COR-L47 (cell line): ENCODE results near the gene HSPBAP1.
"Not testable (repeated sequence)": the region's sequence is repeated elsewhere in the genome, so short reads cannot be mapped to it uniquely, and the experiment has no call there.

Source experiments
- DNase-seq: peaks from one replicate; lab custom pipeline; 2025; lab: John Stamatoyannopoulos, UW

Gene HSPBAP1

DNA sequence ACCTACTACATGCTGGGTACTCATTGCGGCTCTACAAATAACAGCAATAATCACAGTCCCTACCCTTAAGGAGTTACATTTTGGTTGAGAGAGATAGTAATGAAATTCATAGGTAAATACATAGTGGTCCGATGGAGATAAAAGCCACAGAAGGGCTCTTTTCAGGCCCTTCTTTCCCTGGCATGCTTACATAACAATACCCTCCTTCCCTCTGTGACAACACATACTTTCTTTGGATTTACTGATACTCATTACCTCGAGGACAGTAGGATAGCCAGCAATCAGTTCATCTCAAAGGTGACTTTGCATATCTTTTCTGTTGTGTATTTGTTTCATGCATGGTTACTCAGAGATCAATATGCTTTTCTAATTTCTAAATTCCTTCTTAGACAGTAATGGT lies 54.5 kb downstream of the HSPBAP1 start:
- no peak for DNase-seq

DNA sequence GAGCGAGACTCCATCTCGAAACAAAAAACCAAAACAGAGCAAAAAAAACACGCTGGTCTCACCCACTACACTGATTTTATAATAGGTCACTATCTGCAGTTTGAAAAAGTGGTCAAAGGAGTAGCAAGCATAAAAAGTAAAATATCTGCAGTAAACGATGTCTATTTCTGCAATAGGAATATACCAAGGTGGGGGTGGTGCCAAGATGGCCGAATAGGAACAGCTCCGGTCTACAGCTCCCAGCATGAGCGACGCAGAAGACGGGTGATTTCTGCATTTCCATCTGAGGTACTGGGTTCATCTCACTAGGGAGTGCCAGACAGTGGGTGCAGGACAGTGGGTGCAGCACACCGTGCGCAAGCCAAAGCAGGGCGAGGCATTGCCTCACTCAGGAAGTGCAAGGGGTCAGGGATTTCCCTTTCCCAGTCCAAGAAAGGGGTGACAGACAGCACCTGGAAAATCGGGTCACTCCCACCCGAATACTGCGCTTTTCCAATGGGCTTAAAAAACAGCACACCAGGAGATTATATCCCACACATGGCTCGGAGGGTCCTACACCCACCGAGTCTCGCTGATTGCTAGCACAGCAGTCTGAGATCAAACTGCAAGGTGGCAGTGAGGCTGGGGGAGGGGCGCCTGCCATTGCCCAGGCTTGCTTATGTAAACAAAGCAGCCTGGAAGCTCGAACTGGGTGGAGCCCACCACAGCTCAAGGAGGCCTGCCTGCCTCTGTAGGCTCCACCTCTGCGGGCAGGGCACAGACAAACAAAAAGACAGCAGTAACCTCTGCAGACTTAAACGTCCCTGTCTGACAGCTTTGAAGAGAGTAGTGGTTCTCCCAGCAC lies 60.7 kb downstream of the HSPBAP1 start:
- DNase-seq: not testable (repeated sequence)

DNA sequence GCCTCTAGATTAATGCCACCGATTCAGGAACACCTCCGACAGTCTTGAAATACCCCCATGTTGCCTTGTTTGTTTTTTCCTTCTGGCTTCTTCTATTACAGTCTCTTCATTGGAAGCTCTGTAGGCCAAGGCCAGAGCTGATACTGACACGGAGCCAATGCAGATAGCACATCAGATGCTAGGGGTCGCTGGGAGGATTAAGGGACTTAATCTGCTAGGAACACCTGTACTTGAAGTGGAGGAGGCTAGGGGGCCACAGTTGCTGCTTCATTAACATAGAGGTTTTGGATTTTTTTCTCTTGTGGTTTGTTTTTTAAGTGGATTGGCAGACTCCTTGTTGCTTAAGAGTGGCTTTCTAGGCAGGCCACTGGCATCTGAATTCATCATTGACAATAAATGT lies 63.4 kb downstream of the HSPBAP1 start:
- DNase-seq: no peak

DNA sequence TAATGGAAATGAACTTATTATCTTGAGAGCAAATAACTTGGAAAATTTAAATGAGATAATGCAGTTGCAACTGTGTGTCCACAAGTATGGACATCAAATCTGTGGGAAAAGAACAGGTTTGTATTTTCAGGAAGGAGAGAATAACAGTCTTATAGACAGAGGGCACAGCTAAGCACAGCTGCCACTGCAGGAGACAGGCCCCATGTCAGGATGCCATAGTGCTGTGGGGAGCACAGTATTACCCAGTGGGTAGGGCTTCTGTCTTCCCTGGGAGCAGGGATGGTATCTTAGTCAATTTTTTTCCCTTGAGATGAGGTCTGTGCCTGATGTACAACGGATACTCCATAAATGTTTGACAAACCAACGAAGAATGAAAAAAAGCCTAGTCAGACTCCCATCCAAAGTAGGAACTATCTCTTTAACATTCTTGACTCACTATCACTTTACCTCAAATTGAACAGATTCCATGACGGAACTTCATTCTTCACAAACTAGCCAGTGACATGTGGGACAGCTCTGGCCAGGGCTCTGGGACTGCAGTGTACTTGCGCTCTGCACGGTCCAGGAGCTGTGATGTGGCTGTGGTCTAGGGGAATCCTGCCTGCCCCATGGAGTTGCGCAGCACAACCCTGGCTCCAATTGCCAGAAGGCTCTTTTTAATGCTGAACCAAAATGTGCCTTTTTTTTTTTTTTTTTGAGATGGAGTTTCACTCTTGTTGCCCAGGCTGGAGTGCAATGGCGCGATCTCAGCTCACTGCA lies 64.7 kb downstream of the HSPBAP1 start:
- no peak for DNase-seq

DNA sequence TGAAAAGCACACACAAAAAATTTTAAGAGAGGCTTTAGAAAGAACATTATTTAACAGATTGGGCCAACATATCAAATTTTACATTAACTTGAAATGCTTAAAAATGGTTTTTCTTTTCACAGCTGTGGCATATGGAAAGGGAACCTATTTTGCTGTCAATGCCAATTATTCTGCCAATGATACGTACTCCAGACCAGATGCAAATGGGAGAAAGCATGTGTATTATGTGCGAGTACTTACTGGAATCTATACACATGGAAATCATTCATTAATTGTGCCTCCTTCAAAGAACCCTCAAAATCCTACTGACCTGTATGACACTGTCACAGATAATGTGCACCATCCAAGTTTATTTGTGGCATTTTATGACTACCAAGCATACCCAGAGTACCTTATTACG lies 65.4 kb downstream of the HSPBAP1 start:
- DNase-seq: no peak

DNA sequence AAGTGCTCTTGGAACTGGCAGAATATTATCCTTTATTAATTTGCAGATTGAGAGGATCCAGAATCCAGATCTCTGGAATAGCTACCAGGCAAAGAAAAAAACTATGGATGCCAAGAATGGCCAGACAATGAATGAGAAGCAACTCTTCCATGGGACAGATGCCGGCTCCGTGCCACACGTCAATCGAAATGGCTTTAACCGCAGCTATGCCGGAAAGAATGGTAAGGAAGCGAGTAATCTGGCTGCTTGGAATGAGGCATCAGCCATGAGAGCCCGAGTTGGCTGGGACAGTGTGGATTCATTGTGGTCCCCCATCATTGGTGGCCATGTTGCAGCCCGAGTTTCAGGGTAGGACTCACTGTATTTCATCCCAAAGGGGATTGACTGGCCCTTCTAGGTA lies 65.9 kb downstream of the HSPBAP1 start:
- DNase-seq: no peak

DNA sequence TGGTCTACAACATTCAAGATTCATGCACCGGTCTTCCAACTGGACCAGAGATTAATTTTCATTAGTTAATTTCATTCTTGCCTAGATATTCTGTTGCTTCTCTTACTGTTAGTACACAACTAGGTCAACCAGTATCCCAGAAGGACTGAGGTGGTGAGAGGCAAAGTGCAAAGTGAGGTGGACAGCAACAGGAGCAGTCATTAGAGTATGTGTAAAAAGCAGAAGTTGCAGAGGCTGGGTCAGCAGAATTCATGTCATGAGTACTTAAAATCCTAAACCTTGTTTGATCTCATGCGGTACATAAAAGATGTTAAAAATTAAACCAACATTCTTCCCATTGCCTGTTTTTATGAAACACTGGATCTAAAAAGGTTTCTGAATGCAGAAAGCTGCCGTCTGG lies 66.3 kb downstream of the HSPBAP1 start:
- no peak for DNase-seq

DNA sequence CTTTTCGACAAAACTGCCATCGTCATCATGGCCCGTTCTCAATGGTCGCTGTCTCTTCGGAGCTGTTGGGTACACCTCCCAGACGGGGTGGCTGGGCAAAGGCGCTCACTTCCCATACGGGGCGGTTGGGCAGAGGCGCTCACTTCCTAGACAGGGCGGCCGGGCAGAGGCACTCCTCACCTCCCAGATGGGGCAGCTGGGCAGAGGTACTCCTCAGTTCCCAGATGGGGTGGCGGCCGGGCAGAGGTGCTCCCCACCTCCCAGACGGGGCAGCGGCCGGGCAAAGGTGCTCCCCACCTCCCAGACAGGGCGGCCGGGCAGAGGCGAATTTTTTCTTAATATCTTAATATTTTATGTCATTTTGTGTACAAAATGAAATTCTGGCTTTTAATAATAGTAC lies 68.5 kb downstream of the HSPBAP1 start:
- no peak for DNase-seq

DNA sequence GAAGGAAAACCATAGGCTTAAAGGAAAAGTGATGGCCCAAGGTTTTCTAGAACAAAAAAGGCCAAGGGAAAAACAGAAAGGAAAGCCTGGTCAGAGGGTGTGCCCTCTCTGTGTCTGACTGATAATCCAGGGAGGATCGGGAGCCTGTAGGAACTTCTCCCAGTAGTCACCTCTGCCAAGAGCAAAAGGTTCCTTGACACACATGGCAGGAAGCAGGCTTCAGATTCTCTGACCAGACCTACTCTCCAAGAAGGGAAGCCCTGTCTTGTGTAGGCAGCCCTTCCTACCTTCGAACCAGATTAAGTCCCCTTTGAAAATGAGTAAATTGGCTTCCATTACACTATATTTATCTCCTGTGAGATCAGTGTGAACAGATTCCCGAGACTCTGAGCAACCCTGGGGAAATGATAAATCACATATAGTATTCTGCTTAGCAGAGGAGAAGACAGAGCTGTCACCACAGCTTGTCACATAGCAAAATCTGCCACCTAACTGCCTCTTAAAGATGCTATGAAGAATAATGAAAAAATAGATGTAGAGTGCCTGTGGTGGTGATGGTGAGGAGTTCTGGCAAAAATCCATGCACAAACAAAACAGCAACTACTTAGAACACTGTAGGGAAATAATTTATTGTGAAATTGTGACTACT lies 74.2 kb downstream of the HSPBAP1 start:
- DNase-seq: no peak

DNA sequence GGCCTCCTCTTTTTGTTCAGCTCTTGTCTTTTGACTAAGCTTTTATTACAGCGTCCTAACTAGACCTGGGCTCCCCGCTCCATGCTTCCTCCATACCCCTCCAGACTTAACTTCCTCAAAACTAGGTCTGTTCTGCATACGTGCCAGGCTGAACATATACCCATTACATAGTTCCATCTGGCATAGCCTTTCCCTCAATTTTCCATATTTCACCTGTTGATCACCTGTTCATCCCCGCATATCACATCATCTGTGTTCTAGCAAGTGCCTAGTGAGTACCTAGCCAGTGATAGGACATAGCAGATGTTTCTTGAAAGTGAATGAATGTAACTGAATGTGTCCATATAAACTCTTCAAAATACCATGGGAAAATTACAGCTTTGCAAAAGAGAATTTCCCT lies 77.0 kb downstream of the HSPBAP1 start:
- no peak for DNase-seq

DNA sequence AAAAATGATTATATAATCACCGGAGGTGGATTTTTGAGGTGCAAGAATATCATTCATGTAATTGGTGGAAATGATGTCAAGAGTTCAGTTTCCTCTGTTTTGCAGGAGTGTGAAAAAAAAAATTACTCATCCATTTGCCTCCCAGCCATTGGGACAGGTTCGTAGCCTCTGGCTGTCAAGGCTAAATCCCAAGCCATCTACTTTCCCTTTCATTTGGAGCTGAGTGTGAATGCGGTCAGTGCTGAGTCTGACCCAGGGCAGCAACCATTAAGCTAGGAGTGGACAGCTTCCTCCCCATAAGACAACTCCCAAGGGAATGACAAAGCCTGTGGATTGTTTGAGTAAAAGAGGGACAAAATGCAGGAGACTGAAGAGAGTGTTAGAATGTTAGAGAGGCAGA lies 79.4 kb downstream of the HSPBAP1 start:
- DNase-seq: no peak

DNA sequence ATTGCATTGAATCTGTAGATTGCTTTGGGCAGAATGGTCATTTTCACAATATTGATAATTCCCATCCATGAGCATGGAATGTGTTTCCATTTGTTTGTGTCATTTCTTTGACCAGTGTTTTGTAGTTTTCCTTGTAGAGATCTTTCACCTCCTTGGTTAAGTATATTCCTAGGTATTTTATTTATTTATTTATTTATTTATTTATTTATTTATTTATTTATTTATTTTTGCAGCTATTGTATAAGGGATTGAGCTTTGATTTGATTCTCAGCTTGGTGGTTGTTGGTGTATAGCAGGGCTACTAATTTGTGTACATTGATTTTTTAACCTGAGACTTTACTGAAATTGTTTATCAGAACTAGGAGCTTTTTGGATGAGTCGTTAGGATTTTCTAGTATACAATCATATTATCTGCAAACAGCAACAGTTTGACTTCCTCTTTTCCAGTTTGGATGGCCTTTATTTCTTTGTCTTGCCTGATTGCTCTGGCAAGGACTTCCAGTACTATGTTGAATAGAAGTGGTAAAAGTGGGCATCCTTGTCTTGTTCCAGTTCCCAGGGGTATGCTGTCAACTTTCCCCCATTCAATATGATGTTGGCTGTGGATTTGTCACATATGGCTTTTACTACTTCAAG lies 82.9 kb downstream of the HSPBAP1 start:
- DNase-seq: not testable (repeated sequence)

DNA sequence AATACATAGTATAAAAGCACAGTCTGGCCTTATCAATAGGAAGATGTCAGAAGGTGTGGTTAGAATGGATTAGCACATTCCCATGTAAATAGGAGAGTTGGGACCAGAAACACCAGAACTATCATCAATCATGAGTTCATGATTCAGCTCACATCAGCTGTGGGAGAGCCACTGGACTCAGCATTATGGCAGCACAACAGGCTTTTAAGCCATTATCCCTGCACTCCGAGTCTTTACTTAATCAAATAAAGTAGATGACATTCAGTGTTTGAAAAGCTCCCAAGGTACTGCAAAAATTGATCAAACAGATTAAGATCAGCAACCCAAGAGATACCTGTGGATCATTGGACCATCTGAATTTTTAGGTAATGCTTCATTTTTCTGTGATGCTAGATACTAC lies 88.3 kb downstream of the HSPBAP1 start:
- no peak for DNase-seq

DNA sequence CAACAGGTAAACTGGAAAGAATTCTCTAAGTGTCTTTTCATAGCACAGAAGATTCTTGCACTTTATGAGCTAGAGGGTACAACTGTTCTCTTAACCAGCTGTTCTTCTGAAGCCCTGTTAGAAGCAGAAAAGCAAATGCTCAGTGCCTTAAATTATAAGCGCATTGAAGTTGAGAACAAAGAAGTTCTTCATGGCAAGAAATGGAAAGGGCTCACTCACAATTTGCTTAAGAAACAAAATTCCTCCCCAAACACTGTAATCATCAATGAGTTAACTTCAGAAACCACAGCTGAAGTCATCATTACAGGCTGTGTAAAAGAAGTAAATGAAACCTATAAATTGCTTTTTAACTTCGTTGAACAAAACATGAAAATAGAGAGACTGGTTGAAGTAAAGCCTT lies 93.4 kb downstream of the HSPBAP1 start:
- DNase-seq: no peak

DNA sequence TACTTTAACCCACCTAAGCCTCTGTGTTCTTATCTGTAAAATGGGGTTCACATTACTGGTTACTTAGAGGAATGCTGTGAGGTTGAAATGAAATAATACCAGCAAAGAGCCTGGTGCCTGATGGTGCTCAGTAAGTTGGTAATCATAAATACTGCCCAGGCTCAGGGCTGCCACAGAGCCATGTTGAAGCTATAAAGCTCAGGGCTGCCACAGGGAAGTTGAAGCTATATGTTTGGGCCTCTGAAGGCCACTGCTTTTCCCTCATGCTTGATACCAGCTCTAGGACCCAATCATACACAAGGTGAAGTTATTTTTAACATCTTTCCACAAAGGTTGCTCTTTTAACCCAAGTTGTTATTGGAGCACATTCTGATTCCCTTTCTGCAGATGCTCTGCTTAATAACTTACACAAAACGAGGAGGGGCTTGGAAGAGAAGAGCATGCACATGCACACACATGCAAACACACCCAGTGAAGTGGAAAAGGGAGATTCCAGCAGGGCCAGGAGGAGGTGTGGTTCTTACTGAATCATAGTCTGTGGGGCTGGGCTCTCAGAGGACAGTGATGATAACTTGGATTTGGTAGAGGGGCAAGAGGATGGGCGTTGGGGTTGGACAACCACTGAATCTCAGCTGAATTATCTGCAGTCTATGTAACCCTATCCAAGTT lies 95.5 kb downstream of the HSPBAP1 start:
- DNase-seq: no peak

DNA sequence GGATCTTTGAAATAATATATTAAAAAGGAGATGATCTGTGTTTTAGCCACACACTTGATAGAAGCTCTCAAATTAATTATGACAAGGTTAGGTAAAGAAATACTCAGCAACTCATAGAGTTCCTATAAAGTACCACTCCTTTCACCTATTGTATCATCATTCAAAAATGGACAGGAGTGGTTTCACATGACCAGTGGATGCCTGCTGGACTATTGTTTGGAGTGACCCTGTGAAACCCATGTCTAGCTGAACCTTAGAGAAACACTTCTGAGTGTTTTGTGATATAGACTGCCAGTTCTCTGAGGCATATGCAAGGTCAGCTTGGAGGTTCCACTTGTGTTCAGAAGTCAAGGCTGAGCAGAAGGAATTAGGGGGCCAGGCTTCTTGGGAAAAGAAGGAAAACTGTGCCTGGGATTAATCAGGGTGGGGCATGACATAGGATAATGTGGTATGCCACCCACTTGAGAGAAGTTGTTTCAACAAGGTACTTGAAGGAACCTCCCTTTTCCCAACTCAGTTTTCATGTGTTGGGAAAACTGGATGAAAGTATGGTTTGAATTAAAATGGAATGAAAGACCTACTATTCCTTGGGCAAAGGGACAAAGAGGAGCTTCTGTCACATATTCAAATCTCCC lies 97.6 kb downstream of the HSPBAP1 start:
- no peak for DNase-seq

DNA sequence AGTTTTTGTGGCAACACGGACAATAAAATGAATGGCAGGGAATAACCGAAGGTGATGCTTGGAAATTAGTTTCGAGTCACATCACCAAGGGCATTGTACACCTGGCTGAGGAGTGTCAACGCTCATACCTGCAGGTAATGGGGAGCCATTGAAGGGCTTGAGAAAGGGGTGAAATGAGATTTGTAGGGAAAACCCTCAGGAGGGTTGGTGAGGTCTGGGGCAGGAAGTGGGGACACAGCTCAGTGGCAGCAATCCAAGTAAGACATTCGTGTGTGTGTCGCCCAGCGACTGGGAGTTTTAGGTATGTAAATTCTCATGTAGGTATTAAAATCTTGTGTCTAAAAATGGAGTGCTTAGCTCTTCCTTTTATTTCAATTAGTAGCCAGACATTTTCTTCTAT lies 98.7 kb downstream of the HSPBAP1 start:
- no peak for DNase-seq

DNA sequence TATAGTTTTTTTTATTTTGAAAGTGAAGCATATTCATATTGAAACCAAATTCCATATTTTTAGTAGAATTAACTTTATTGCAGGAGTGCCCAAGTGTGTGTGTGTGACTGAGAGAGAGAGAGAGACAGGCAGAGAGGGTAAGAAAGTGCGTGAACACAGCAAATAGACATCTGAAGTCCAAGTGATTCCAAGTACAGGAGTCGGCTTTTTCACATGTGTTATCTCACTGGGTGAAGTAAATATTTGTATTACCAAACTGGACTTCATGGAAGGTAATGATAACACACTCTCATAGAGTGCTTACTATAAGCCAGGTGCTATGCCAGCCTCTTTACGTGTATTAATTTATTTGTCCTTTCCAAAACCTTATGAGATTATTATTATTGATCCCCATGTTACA lies 101.0 kb downstream of the HSPBAP1 start:
- no peak for DNase-seq

DNA sequence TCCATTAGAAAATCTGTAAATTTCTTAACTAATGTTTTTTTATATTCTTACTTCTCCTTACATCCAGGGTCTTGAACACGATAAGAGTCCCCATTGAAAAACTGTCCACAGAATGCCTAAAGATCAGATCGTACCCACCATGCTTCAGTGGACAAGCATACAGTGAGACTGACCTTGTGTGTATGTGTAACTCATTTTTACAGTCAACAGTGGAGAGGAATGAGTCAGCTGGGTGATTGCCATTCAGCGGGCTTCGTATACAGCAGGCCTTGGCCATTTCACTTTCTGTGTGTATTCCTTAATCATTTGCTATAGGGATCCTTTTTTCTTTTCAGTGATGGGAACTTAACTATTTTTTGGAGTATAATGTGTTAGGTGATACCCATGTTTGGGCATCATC lies 102.4 kb downstream of the HSPBAP1 start:
- no peak for DNase-seq

DNA sequence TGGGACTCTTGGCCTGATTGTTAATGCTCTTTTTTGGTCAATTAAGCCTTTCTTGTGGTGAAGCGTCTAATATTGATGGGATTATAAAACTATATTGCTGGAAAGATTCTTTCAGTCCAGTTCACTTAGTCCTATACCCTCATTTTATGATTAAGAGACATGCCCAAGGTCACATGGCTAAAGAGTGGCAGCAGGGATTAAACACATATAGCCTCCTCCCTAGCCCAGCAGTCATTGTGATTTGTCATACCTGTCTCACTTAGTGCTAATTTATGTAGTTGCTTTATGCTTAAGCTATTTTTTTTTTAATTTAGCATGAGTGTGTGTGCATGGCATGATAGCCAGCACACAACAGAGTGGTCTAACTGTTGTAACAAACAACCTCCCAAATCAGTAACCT lies 103.5 kb downstream of the HSPBAP1 start:
- DNase-seq: no peak
